ENCODE results near the gene EEF2K. TPM values are rescaled to one million over a fixed set of nuclear protein-coding genes. Genes with fewer than 3 reads are reported as not detected.
"Not testable (repeated sequence)": the region's sequence is repeated elsewhere in the genome, so short reads cannot be mapped to it uniquely, and the experiment has no call there.

The EEF2K gene
- total and polyA plus RNA-seq, 5 experiments from 2014 or later, result 2.0 to 25.3 (median 3.2) TPM

DNA sequence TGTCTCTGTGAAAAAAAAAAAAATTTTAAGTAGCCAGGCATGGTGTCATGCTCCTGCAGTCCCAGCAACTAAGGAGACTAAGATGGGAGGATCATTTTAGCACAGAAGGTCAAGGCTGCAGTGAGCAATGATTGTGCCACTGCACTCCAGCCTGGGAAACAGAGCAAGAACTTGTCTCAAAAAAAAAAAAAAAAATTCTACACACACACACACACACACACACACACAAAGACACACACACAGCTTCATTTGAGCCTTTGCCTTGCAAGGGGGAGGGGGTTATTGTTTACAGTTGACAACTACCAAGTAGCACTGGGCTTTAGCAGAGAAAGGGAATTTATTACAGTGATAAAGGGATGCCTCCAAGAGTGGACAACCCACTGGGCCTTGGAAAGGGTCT lies 86.2 kb downstream of the EEF2K start:
- ATAC-seq, result no peak
- Mint-ChIP-seq H3K9me3 (peaks cover 0 to 4% (median 0%) of the 10 kb centered on the region in 9 donors), H3K27me3 (peaks cover 0 to 4% (median 0%) of the 10 kb centered on the region in 5 donors), H3K36me3 (peaks cover 0 to 4% (median 2%) of the 10 kb centered on the region in 3 donors), H3K4me3 (no peak overlapping the region), H3K4me1 (peaks cover 7 to 13% (median 10%) of the 10 kb centered on the region in 4 donors), H3K27ac (no peak overlapping the region)
- POLR2A ChIA-PET, result no interaction called here
- DNase-seq, result no peak

DNA sequence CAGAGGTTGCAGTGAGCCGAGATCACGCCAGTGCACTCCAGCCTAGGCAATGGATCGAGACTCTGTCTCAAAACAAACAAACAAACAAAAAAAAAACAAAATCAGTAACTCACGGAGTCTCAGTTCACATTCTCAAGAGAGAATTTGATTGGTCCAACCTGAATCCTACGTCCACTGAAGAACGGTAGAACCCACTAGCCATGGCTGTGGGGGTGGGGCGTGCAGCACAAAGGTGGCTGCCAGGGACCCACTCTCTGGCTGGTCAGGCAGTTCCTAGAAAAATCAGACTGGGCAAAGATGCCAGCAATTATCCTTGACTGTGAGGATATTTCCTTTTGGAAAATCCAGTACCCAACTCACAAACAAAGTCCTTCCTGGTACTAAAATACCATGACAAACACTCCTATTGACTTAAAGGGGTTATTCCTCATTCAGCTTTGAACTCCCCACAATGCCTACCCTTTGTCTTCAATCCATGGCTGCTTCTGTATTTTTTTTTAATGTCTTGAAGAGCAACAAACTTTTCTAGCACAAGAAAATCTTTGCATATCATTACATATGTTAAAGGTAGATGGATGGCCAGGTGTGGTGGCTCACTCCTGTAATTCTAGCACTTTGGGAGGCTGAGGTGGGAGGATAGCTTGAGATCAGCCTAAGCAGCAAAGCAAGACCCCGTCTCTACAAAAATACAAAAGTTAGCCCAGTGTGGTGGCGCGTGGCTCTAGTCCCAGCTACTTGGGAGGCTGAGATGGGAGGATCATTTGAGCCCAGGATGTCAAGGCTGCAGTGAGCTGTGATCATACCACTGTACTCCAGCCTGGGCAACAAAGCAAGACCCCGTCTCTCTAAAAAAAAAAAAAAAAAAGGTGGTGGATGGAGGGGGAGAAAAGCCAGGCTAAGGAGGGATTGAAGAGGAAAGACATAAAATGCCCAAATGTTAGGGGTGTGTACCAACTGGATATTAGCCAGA lies 87.3 kb downstream of the EEF2K start:
- no peak overlapping the region for H3K4me3 Mint-ChIP-seq
- H3K27me3 Mint-ChIP-seq, result peaks cover 0 to 4% (median 0%) of the 10 kb centered on the region in 5 donors
- POLR2A ChIA-PET, result no interaction called here
- peaks cover 0 to 4% (median 2%) of the 10 kb centered on the region in 3 donors for H3K36me3 Mint-ChIP-seq
- H3K9me3 Mint-ChIP-seq, result peaks cover 0 to 6% (median 0%) of the 10 kb centered on the region in 9 donors
- ATAC-seq (no peak), DNase-seq (no peak)
- H3K27ac Mint-ChIP-seq, result no peak overlapping the region
- H3K4me1 Mint-ChIP-seq, result peaks cover 10 to 23% (median 13%) of the 10 kb centered on the region in 4 donors

DNA sequence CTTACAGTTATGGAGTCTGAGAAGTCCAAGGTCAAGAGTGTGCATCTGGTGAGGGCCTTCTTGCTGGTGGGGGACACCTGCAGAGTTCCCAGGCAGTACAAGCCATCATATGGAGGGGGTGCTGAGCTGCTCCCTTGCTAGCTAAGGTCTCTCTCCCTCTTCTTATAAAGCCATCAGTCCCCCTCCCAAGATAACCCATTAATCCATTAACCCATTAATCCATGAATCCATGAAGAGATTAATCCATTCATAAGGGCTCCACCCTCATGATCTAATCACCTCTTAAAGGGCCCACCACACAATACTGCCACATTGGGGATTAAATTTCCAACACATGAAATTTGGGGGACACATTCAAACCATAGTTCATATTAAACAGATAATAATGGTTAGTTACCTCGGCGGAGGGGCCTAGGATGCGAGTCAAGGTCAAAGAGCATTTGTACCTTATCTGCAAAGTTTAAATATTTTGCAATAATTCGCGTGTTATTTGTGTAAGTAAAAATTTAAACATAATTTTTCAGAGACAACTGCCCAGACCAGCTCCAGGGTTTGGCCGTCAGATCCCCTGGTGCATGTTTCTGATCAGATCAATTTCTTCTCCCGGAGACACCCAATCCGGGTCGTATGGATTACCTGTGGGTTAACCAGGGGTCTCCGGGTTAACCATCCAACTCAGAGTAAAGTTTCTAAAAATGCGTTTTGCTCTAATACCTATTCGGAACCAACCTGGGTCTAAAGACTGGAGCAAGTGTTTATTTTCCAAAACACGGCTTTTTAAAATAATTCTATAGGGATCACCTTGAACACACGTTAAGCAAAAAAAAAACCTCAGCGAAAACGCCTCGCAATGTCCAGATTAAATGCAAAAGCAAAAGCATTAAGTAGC lies 90.4 kb downstream of the EEF2K start:
- Mint-ChIP-seq H3K4me1 (peaks cover 29 to 51% (median 41%) of the 10 kb centered on the region in 4 donors), H3K9me3 (peaks cover 0 to 7% (median 0%) of the 10 kb centered on the region in 9 donors), H3K27me3 (peaks cover 0 to 4% (median 0%) of the 10 kb centered on the region in 5 donors), H3K4me3 (peak overlapping the region; percentile 86 to 99 (median 96)), H3K36me3 (peaks cover 0 to 24% (median 2%) of the 10 kb centered on the region in 3 donors), H3K27ac (peak overlapping the region; percentile 94 to 100 (median 100))
- POLR2A ChIA-PET, result interaction anchor here (0.6 to 6.0 kb wide), 11 partner anchors 56 to 303 kb away, joined by 3 to 147 read pairs (median 7); partner anchors contain the start of genes EEF2K, MOSMO and PDZD9
- DNase-seq, result no peak
- peak in 1 of 2 donors; percentile 0 for ATAC-seq

DNA sequence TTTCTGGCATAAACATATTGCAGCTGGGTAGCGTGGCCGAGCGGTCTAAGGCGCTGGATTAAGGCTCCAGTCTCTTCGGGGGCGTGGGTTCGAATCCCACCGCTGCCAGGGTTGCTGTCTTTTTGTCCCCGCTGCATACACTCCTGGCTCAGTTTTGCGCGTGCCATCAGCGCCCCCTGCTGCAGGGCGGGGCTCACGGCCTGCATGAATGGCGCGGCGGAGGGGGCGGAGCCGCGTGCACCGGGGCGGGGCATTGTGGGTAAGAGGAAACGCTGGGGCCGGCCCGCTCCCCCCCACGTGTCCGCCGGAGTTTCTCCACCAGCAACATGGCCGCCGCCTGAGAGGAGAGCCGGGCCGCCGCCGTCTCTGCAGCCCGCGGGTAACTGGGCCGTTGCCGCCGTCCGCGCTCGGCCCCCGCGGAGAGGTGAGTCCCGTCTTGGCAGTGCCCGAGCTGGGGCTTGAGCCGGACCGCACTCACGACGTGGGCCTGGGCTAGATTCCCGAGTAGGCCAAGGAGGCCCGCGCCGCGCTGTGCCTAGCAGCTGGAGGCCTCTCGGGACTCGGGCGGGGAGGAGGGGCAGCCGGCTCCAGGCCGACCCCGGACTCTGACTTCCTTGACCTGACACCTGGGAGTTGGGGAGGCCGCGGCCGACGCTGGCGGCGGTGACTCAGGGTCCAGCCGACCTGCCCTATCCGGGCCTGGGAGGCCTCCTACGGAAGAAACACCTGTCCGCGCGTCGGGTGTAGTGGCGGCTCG lies 91.2 kb downstream of the EEF2K start, which contains the start of gene POLR3E:
POLR3E (plus strand) TSS at position 296 of the 757 bp plus-strand sequence. CDS start 5,560 bp downstream, outside the sequence.
- POLR2A ChIA-PET, result interaction anchor here (0.6 to 6.0 kb wide), 12 partner anchors 57 to 344 kb away, joined by 3 to 147 read pairs (median 5); partner anchors contain the start of genes EEF2K, MOSMO, PDZD9 and UQCRC2
- peak within 1 kb of the TSS; percentile 86 to 99 (median 96) for H3K4me3 Mint-ChIP-seq
- ATAC-seq, result peak; percentile 71 to 85

DNA sequence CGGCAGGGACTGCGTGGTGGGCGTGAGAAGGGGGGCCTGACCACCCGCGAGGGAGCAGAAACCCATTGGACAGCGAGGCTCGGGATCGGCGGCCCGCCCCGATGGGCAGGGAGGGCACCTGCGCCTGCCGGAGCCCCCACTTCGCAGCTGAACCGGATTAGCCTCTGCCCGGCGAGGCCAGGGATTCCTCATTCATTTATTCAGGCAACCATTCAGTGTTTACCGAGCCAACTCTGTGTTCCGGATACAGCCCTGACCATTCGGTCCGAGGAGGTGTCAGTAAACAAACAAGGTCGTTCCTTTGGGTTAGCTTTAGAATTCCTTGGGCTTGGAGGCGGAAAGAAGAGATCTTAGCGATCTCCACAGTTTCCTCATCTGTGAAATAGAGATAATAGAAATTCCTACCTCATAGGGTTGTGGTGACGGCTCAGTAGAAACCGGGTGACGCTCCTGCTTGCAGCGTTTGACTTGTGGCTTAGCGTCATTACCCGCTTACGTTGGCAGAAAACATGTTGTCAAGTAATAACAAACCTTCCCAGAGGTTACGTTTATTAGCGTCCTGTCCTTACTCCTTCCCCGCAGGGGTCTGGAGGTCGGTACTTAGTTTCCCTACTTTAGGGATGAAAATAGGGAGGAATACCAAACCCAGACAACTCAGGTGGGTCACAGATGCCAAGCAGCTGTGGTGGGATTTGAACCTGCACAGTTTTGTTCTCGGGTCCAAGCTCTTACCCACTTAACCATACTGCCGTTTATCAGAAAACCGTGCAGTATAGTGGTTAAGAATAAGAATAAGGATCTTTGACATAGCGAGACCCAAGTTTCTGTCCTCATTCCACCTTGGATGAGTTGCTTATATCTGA lies 92.0 kb downstream of the EEF2K start:
- ATAC-seq (peak; percentile 34 to 64), DNase-seq (peak; percentile 43 to 90 (median 83))
- peaks cover 0 to 38% (median 2%) of the 10 kb centered on the region in 3 donors for H3K36me3 Mint-ChIP-seq
- H3K4me1 Mint-ChIP-seq, result peaks cover 39 to 64% (median 50%) of the 10 kb centered on the region in 4 donors
- peaks cover 0 to 7% (median 0%) of the 10 kb centered on the region in 9 donors for H3K9me3 Mint-ChIP-seq
- H3K27me3 Mint-ChIP-seq, result peaks cover 0 to 4% (median 0%) of the 10 kb centered on the region in 5 donors
- POLR2A ChIA-PET, result interaction anchor here (0.5 to 6.0 kb wide), 13 partner anchors 10 to 644 kb away, joined by 3 to 147 read pairs (median 5); partner anchors contain the start of genes EEF2K, MOSMO, PDZD9 and UQCRC2
- H3K27ac Mint-ChIP-seq, result peak overlapping the region; percentile 94 to 100 (median 100)
- H3K4me3 Mint-ChIP-seq, result peak overlapping the region; percentile 86 to 99 (median 96)

More for the DNA sequence above, 91.2 kb downstream of the EEF2K start, which contains the start of gene POLR3E:
- Mint-ChIP-seq H3K36me3 (peaks cover 0 to 30% (median 2%) of the 10 kb centered on the region in 3 donors), H3K27ac (peak within 1 kb of the TSS; percentile 94 to 100 (median 100)), H3K9me3 (peaks cover 0 to 7% (median 0%) of the 10 kb centered on the region in 9 donors), H3K27me3 (peaks cover 0 to 4% (median 0%) of the 10 kb centered on the region in 5 donors), H3K4me1 (peaks cover 33 to 57% (median 45%) of the 10 kb centered on the region in 4 donors)
- DNase-seq, result peak; percentile 99 to 100 (median 100)

DNA sequence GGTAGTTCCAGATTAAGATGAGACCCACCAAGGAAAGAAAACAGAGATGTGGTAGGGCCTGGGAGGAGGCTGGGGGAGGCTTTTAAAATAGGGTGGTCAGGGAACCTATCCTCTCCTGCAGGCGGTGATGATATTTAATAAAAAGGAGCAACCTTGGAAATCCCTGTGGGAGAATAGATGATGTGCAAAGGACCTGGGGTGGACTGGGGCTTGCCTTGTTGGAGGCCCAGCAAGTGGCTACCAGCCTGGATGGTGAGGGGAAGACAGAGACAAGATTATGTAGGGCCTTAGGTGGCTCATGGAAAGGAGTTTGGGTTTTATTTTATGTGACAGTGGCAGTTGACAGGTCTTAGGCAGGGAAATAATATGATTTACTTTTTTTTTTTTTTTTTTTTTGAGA lies 93.0 kb downstream of the EEF2K start:
- Mint-ChIP-seq H3K36me3 (peaks cover 0 to 48% (median 4%) of the 10 kb centered on the region in 3 donors), H3K9me3 (peaks cover 0 to 7% (median 0%) of the 10 kb centered on the region in 9 donors), H3K4me3 (peak overlapping the region in 9 of 10 donors; percentile 92 to 99 (median 97)), H3K27me3 (peaks cover 0 to 4% (median 0%) of the 10 kb centered on the region in 5 donors), H3K27ac (peak overlapping the region; percentile 94 to 100 (median 100)), H3K4me1 (peaks cover 42 to 68% (median 53%) of the 10 kb centered on the region in 4 donors)
- ATAC-seq (no peak), DNase-seq (no peak)
- POLR2A ChIA-PET, result interaction anchor here (1.2 to 6.0 kb wide), 6 partner anchors 9 to 346 kb away, joined by 3 to 147 read pairs (median 4); partner anchors contain the start of genes EEF2K, MOSMO and UQCRC2

DNA sequence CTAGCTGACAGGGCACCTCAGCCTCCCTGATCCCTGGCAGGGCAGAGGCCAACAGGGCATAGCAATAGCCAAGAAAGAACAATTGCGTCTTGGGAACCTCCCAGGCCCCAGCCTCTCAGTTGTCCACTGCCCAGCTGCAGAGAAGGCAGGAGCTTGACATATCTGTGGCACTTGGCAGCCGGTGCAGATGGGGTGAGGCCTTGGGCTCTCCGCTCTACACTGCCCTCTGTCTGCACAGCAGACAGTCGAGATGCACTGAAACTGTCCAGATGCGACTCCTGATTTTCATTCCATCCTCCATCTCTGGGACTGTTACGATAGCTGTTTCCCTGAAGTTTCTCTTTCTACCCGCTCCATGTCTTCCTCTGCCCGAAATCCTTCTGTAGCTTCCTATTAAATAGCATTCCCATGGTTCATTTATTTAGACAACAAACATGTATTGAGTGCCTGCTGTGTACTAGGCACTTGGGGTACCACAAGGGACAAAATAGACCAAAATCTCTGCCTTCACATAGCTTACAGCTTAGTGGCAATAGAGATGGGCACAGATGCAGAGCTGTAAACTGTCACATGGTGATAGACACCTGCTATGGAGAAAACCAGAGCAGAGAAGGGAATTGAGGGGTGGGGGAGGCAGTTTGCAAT lies 94.5 kb downstream of the EEF2K start:
- peak in 6 of 10 donors; percentile 17 to 45 (median 37) for DNase-seq
- H3K9me3 Mint-ChIP-seq, result peaks cover 0 to 7% (median 0%) of the 10 kb centered on the region in 9 donors
- ATAC-seq, result no peak
- peak overlapping the region; percentile 57 to 100 (median 96) for H3K27ac Mint-ChIP-seq
- peaks cover 0 to 4% (median 0%) of the 10 kb centered on the region in 5 donors for H3K27me3 Mint-ChIP-seq
- peak overlapping the region; percentile 6 to 78 (median 50) for H3K4me3 Mint-ChIP-seq
- H3K36me3 Mint-ChIP-seq, result peaks cover 0 to 62% (median 6%) of the 10 kb centered on the region in 3 donors
- peaks cover 48 to 81% (median 56%) of the 10 kb centered on the region in 4 donors for H3K4me1 Mint-ChIP-seq
- POLR2A ChIA-PET, result interaction anchor here (0.6 to 6.0 kb wide), 4 partner anchors 56 to 108 kb away, joined by 3 to 147 read pairs (median 4); no protein-coding TSS in a partner anchor

DNA sequence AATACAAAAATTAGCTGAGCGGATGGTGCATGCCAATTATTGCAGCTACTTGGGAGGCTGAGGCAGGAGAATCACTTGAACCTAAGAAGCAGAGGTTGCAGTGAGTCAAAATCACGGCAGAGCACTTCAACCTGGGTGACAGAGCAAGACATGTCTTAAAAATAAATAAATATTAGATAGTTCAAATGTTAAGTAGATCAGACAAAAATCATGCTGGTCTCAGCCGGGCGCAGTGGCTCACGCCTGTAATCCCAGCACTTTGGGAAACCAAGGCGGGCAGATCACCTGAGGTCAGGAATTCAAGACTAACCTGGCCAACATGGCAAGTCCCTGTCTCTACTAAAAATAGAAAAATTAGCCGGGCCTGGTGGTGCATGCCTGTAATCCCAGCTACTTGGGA lies 95.3 kb downstream of the EEF2K start:
- H3K4me3 Mint-ChIP-seq, H3K9me3 Mint-ChIP-seq, H3K27me3 Mint-ChIP-seq, DNase-seq, ATAC-seq: not testable (repeated sequence)
- peaks cover 0 to 70% (median 6%) of the 10 kb centered on the region in 3 donors for H3K36me3 Mint-ChIP-seq
- H3K4me1 Mint-ChIP-seq, result peaks cover 45 to 76% (median 53%) of the 10 kb centered on the region in 4 donors
- H3K27ac Mint-ChIP-seq, result peak overlapping the region in 4 of 10 donors; percentile 14 to 100 (median 79)
- POLR2A ChIA-PET, result interaction anchor here (0.7 to 6.0 kb wide), 2 partner anchors 89 to 109 kb away, joined by 3 to 147 read pairs; no protein-coding TSS in a partner anchor

DNA sequence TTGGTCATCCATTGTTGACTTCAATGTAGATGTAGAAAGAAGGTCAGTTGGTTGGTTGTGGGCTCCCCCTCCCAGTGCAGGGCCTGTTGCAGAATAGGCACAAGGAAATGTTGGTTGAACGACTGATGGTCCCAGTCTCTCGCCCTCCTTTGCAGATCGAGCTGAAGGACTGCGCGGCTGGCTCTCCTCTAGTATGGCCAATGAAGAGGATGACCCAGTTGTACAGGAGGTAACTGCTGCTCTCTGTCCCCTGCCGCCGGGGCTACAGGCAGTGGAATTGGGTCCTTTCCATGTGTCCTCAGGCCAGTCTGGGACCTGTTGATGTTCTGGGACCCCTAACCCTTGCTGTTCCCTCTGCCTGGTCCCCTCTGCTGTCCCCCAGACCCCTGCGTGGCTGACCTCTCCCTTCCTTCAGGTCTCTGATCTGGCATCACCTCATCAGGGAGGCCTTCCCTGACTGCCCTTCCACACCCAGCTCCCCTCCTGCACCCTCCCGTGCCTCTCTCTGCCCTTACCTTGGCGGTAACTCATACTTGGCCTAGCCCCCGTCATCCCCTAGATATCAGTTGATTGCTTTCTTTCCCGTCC lies 96.8 kb downstream of the EEF2K start:
- POLR2A ChIA-PET, result interaction anchor here (0.7 kb wide), 1 partner anchor 146 kb away, joined by 3 read pairs; no protein-coding TSS in a partner anchor
- H3K9me3 Mint-ChIP-seq, result peaks cover 0 to 3% (median 0%) of the 10 kb centered on the region in 9 donors
- no peak for ATAC-seq
- peaks cover 0 to 78% (median 4%) of the 10 kb centered on the region in 3 donors for H3K36me3 Mint-ChIP-seq
- peak overlapping the region in 5 of 10 donors; percentile 21 to 91 (median 53) for H3K27ac Mint-ChIP-seq
- H3K4me3 Mint-ChIP-seq, result no peak overlapping the region
- H3K27me3 Mint-ChIP-seq, result no peaks in the 10 kb centered on the region
- peaks cover 40 to 63% (median 48%) of the 10 kb centered on the region in 4 donors for H3K4me1 Mint-ChIP-seq
- DNase-seq, result no peak

Measured in naive thymus-derived CD8-positive, alpha-beta T cell (primary cell).